ENCODE measurements around the gene HARBI1.

DNA sequence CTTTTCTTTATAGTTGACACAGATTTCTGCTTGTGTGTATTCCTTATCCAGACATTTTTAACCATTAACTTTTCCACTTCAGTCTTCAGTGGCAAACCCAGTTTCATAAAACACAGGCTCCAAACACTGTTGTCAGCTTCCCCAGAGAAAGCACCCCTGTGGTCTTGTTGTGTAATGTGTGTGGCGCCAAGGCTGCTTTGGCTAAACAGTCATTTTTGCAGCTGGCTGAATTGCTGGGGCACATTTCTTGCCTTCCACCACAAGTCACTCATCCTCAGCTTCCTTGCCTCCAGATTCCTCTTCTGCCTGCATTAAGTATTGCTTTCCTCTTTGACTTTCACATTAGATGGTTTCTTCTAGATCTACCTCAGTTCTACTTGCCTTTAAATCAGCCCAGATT lies 42.9 kb upstream of the HARBI1 start:
- TF ChIP-seq ZNF274 (IDR thresholded peaks at IDR 0.05; ENCODE audit: low read depth, low read length) = no peak
- TF ChIP-seq YY1 (IDR thresholded peaks at IDR 0.05; ENCODE audit: insufficient read depth, insufficient read length) = no peak
- TF ChIP-seq SUZ12 (IDR thresholded peaks at IDR 0.05; ENCODE audit: extremely low read depth, insufficient read depth, insufficient read length) = no peak

Measured in NT2/D1 (cell line).